NCI-H524 treated with DMSO at 0.1 percent for 48 hours (cell line): Measurements from ENCODE around the gene SCUBE1.
A peak's percentile ranks its signal among the peaks of the same experiment; 100 is the strongest.

Experiments used
- DNase-seq: peaks from one replicate; lab custom pipeline; 2025; lab: John Stamatoyannopoulos, UW

The SCUBE1 gene

DNA sequence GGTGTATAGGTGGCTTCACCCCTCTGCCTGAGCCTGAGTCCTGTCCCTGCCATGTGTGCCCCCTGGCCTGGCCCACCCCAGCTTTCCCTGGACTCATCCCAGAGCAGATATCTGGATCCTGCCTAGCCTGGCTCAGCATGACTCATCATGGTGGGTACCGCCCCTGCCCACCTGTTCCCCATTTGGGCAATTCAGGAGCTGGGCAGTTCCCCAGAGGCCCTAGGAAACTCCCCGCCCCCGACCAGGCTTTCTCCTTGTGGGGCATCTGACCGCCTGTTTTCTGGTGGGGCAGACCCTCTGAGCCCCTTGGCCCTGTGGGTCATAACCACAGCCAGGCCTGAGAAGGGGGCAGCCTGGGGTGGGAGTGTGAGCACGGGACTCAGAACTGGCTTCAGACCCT, 187.4 kb downstream of the SCUBE1 start:
- DNase-seq, result peak; percentile 6

GRCh38 chr22:43154887-43155536, 188.2 kb downstream of the SCUBE1 start:
- no peak for DNase-seq

DNA sequence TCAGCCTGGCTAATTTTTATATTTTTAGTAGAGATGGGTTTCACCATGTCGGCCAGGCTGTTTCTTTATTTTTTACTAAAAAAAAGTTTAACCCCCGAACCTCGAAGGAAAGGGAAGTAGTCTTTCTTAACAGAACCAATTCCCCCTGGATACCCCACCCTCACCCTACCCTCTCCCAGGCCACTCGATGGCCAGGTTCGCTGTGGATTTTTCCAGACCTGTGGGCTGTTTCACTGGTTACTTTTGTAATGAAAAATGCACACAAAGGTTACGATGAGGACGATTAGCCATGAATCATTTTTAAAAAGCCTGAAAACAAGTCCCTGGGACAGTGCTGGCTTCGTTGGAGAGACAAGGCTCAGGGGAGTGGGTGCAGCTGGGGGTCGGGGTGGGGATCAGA, 189.3 kb downstream of the SCUBE1 start:
- no peak for DNase-seq

GRCh38 chr22:43152357-43153071, 190.7 kb downstream of the SCUBE1 start:
- DNase-seq, result no peak

- DNase-seq, result no peak
Observed at GRCh38 chr22:43152003-43152356, 191.2 kb downstream of the SCUBE1 start.

DNA sequence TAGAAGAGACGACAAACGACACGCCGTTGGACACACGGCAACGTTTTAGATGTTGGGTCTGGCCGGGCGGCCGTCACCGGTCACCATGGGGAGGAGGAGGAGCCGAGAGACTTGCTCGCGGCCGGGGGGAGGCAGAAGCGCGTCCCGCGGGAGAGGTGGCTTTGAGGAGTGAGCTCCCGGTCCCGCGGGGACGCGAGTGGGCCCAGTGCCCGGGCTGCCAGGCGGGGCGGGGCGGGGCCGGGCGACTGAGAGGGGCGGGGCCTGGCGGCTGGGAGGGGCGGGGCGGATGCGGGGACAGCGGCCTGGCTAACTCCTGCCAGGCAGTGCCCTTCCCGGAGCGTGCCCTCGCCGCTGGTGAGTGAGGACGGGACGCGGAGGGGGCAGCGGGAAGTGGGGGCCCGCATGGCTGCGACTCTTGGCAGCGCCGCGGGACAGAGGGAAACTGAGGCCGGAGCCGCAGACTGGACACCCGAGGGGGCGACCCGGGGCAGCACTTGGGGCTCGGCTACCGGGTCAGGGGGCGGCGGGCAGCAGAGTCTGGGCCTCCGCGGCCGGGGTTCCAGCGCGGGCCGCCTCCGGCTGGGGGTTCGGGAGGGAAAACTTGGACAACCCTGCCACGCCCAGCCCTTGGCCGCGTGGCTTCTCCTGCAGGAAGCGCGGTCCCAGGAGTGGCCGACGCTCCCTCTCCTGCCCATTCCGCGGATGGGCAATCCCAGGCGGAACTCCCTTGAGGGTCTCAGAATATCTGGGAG, 191.7 kb downstream of the SCUBE1 start, which contains the start of gene TSPO:
Gene TSPO (plus strand): TSS at position 309 of the 752 bp plus-strand sequence. CDS start 7,680 bp downstream, outside the sequence.
- DNase-seq, result no peak

DNA sequence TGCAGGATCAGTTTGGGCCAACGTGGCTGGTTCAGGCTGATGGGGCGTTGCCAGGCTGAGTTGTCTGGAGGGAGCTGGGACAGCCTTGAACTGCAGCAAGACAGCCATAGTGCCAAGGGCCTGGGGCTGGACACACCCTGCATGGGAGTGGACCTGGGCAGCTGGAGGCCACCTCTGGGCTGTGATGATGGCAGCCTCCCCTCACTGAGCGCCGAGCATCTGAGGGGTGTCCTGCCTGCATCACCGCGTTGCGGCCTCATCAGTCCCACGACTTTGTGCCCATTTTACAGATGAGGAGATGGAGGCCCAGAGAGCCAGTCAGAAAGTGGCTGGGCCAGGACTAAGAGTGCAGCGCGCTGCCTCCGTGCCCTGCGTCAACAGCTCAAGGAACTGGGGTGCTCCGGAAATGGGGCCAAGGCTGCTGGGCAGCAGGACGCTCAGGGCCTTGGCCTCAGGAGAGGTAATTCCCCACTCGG, 192.4 kb downstream of the SCUBE1 start:
- no peak for DNase-seq

DNA sequence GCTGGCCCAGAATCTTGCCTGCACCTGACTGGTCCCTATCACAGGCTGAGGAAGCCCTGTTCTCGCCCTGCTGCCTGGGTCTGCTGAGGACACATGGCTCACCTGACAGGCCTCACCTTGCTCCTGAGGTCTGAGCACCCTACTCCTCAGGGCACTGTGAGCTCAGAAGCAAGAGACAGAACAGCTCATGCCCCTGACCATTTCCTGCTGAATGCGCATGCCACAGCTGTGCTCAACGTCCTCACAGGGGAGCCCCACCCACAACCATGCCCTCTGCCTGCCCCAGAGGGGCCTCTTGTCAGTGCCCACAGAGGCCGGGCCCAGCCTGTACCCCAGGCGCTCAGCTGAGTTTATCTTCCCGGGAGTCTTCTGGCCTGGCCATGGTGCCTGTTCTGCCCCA, 194.6 kb downstream of the SCUBE1 start:
- no peak for DNase-seq

DNA sequence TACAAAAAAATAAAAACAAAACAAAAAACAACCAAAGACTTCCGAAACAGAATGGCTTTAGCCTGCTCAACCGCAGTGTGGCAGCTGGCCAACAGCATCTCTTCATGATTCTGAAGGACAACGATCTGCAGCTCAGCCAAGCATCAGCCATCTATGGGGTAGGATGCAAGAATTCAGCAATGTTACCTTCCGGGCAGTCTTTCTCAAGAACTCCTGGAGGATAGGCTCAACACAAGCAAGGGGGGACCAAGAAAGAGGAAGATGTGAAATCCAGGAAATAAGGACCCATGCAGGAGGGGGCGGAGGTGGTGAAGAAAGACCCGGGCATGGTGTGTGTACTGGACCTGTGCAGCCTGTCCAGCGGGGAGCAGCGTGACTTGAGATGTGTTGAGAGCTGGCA, 195.4 kb downstream of the SCUBE1 start:
- no peak for DNase-seq
